SIG-M5 (cell line): ENCODE data around the gene PRDM12.
"Not testable (repeated sequence)": the region's sequence is repeated elsewhere in the genome, so short reads cannot be mapped to it uniquely, and the experiment has no call there.

Source experiments
- DNase-seq: peaks from one replicate; lab custom pipeline; 2025; lab: John Stamatoyannopoulos, UW

The PRDM12 gene

GRCh38 chr9:130665431-130666392 is 1.3 kb downstream of the PRDM12 start:
- DNase-seq, result no peak

- DNase-seq, result no peak
Observed at GRCh38 chr9:130666393-130667119, 2.2 kb downstream of the PRDM12 start.

DNA sequence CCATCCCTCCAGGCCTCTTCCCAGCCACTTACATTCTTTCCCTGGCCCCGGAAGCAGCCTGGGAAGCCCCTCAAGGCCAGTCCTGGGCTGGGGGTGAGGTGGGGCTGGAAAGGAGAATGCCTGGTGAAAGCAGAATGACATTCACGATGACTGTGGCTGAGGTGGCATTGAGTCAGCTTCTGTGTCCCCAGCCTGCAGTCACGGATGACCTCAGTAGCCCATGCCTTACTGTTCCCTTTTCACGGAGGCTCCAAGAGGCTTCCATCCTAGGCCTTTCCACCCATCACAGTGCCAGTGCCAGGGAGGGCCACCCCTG is 2.7 kb downstream of the PRDM12 start:
- no peak for DNase-seq

DNA sequence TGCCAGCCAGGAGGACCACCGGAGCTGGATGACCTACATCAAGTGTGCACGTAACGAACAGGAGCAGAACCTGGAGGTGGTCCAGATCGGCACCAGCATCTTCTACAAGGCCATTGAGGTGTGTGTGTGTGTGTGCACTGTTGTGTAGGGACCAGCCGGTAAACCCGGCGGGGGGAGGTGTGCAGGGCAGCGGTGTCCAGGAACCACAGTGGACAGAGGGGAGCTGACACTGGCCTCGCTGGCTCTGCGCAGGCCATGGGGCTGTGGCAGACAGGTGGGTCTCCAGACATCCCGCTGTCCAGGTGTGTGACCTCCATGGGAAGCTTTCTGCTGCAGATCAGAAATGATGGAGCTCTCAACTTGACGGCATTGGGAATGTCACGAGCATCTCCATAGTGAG is 3.8 kb downstream of the PRDM12 start:
- DNase-seq, result no peak

- DNase-seq, result no peak
Observed at GRCh38 chr9:130668659-130669058, 4.3 kb downstream of the PRDM12 start.

DNA sequence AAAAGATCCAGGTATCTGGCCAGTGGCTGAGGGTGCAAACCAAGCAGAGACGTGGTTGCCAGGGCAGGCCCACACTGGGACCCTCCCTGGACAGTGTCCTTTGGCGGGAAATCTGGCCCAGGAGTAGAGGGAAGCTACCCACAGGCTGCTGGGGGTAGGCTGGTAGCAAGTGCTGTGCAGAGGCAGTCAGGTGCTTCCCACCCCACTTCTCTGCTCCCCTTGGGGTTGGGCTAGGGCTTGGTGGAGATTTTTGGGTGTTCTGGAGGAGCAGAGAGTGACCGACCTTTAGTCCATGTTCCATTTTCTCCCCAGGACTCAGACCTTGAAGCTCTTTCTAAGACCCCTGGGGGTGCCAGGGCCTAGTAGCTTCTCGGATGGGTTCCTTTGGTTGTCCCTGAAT is 5.6 kb downstream of the PRDM12 start:
- DNase-seq, result no peak

DNA sequence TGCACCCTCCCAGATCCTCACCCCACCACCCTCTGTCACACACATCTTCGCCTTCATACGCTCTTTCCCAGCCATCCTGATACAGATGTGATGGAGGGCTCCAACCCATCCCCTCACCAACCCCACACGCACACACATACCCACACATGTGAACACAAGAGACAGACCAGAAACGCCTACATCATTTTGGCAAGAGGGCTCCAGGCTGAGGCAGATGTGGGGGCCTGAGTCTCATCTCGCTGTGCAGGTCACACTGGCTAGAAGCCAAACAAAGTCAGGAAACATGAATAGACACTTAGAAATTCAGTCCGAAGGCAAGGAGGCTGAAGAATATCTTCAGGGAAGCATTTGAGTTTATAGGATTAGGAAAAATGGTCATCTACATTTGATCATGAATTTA is 6.2 kb downstream of the PRDM12 start:
- no peak for DNase-seq

DNA sequence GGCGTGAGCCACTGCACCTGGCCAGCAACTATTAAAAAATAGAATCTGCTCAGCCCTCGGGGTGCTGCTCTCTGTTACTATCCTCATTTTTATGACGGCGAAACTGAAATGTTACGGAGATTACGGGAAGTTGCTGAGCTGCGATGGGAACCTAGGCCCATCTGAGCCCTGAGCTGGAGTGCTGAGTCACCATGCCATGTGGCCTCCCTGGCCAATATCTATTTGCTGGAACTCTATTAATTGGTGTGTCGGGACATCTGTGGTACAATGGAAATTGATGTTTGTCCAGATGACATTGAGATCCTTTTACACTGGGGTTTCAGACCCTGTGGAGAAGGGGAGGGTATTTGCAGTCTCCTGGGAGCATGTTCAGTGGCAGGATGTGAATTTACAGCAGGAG is 8.1 kb downstream of the PRDM12 start:
- no peak for DNase-seq

GRCh38 chr9:130672933-130673615 is 8.7 kb downstream of the PRDM12 start:
- DNase-seq, result no peak

DNA sequence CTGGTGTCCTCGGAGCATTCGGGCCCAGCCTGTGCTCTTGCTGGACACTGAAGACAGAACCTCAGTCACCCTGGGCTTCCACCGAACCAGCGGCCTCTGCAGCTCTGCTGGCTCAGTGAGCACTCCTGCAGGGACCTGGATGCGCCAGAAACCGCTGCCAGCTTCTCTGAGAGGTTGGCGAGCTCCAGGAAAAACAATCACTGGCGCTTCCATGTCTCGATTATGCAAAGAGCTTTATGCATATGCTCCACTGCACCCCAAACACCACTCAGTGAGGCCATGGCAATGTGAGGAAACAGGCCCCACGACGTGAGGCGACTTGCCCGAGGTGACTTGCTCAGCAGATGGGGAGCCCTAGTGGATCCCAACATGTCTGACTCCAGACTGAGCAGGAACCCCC is 11.0 kb downstream of the PRDM12 start:
- no peak for DNase-seq

DNA sequence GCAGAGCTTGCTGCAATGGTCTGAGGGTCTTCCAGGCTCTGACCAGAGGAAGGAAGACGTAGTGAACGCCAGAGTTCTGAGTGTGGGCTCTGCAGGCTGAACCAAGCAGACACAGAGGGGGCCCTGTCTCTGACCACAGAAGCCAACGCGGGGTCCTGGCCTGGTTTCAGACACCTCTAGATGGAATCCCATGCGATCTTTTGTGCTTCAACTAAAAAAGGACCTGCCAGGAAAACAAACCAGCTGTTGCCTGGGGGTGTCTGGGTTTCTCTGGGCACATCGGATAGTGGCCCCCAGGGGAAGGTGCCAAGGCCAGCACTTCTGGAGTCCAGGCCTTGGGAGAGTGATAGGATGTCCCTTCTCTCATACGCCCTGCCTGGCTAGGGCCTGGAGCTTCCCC is 12.9 kb downstream of the PRDM12 start:
- no peak for DNase-seq

- no peak for DNase-seq
Observed at GRCh38 chr9:130680836-130681768, 16.7 kb downstream of the PRDM12 start.

DNA sequence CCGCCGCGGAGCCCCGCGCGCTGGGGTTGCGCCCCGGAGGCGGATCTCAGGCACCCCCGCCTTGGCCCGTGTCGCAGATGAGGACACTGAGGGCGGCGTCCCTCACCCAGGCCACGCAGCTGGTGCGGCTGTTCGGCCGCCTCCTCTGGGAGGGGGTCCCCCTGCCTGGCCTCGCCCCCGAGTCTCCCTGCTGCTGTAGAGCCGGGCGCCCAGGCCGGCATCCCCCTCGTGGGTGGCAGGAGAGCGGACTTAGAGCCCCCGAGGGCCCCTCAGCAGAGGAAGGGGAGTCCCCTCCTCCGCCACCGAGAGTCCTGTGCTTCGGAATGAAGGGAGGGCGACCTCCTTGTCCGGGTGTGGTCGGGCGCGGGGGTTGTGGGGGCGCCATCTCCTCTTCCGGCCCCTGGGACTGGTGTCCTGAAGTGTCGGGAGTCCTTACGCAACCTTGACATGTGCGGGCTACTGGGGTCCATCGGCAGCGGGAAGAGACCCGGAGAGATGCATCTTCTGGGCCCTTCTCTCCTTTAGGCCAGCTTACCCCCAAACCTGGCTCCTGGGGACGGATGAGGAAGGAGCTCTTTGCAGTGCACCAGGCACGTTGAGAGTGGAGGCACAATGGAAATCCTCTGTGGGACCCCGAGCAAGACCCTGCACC is 17.5 kb downstream of the PRDM12 start:
- no peak for DNase-seq

DNA sequence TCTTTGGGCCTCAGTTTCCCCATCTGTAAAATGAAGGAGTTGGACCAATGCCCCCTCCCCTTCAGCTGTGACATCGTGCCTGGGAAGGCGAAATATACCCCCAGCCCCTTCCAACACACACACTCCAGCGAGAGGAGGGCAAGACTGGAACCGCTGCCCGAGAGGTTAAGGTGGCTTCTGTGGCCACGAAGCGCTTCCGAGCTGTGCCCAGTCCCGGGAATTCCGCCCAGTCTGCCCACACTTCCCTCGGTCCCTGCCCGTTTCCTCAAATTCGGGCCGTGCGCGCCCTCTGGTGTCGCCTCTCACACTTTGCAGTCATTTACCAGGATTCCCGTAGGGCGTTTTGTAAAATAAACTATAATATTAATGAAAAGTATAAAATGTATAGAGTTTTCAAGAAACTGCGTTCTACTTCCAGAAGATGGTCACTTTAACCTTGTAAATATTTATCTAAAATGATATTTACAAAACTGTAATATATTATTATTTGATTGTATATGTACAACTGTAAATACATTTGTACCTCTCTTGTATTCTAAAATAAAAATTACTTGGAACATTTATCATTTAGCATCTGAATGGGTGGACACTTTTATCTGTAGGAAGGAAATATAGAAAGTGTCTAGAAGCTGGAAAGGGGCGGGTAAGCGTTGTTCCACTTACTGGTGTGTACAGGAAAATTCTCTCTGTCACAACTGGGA is 18.2 kb downstream of the PRDM12 start:
- DNase-seq, result no peak

GRCh38 chr9:130685104-130685503 is 20.7 kb downstream of the PRDM12 start:
- no peak for DNase-seq

DNA sequence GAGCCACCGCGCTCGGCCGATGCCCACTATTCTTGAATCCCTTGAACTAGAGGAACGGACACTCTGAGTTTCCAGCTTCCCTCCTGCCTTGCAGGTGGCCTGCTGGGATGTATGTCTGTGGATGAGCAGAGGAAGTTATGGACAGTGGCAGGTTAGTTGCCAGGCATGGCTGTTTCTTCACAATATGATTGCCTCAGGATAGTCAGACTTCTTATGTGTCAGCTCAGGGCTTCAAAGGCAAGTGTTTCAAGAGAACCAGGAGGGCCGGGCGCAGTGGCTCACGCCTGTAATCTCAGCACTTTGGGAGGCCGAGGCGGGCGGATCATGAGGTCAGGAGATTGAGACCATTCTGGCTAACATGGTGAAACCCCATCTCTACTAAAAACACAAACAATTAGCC is 21.6 kb downstream of the PRDM12 start:
- DNase-seq, result not testable (repeated sequence)

- DNase-seq, result no peak
Observed at GRCh38 chr9:130687615-130688014, 23.2 kb downstream of the PRDM12 start.

DNA sequence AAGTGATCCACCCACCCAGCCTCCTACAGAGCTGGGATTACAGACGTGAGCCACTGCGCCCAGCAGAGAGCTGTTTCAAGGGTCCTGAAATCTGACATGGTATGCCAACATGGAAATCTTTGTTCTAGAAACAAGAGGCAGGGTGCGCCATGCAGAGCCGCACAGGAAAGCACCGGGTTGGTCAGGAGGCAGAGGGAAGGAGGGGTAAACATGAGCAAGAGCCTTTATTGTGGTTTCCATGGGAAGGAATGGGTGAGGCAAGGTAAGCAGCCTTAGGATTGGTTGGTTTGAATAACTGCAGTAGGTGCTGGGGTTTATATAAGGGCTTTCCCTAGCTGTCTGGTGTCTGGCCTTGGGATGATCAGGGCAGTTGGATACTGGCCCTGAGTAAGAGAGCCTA is 23.7 kb downstream of the PRDM12 start:
- DNase-seq, result no peak

DNA sequence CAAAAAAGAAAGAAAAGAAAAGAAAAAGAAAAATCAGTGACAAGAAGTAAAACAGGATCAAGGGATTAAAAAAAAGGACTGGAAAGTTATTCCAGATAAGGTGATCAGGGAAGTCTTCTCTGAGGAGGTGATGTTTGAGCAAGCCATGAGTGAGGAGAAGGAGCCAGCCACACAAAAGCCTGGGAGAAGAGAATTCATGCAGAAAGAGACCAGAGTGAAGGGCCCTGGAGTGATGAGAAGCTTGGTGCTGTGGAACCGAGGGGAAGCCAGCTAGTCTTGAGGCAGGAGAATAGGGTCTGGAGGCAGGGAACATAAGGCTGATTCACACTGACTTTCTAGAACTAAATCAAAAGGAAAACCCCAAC is 25.2 kb downstream of the PRDM12 start:
- DNase-seq, result no peak

GRCh38 chr9:130689937-130690700 is 25.7 kb downstream of the PRDM12 start:
- DNase-seq, result no peak
